GM23338 (cell line): ENCODE measurements around the gene PRC1.

Experiments
- POLR2AphosphoS5 ChIP-seq: IDR thresholded peaks from 2 replicates; pipeline ENCODE4 v1.6.1; 2016; ENCODE audit warnings: antibody characterized with exemption, low read depth
- TF ChIP-seq, protein P1 (sequence below), 2 experiments: fragments of 200-600 bp in 1 of 2; sonication (generic) in 1 of 2; conservative IDR thresholded peaks; 2 replicates each; pipeline versions ENCODE4 v1.5.1 to v1.6.1; 2016 to 2017; ENCODE audit warnings: antibody characterized with exemption in 2 of 2, low read depth in 2 of 2, mild to moderate bottlenecking in 2 of 2, moderate library complexity in 1 of 2

DNA sequence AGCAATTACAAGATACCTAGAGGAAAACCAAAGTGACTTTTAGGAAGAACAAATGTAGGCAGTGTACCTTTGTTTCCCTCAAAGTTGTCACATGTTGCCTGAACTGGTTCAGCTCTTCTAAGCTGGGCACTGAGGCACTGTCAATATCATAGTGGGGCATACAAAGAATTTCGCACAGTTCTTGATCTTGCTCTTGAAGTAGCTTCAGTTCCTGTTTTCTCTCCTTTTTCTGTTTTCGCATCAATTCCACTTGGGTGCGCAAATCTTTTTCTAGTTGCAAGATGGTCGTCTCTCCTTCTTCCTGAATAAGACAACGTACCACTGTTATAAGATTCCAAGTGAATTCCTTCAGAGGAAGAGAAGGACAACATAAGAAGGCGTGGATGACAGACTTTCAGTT lies 12.7 kb downstream of the PRC1 start:
- TF ChIP-seq, protein P1, sequence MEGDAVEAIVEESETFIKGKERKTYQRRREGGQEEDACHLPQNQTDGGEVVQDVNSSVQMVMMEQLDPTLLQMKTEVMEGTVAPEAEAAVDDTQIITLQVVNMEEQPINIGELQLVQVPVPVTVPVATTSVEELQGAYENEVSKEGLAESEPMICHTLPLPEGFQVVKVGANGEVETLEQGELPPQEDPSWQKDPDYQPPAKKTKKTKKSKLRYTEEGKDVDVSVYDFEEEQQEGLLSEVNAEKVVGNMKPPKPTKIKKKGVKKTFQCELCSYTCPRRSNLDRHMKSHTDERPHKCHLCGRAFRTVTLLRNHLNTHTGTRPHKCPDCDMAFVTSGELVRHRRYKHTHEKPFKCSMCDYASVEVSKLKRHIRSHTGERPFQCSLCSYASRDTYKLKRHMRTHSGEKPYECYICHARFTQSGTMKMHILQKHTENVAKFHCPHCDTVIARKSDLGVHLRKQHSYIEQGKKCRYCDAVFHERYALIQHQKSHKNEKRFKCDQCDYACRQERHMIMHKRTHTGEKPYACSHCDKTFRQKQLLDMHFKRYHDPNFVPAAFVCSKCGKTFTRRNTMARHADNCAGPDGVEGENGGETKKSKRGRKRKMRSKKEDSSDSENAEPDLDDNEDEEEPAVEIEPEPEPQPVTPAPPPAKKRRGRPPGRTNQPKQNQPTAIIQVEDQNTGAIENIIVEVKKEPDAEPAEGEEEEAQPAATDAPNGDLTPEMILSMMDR (conservative IDR thresholded peaks at IDR 0.05; ENCODE audit: low read depth in 2 of 2) = no peak
- no peak for TF ChIP-seq POLR2AphosphoS5
